HG03066 (cell line): Measurements from ENCODE around the gene PTDSS2.
"Not testable (repeated sequence)": the region's sequence is repeated elsewhere in the genome, so short reads cannot be mapped to it uniquely, and the experiment has no call there.

Source experiments
- ATAC-seq: cut with Tn5 transposase; IDR thresholded peaks from one replicate; pipeline ENCODE4 v1.9.1; 2021; ENCODE audit warnings: low read depth; ENCODE audit not compliant: unreplicated experiment

PTDSS2 gene

DNA sequence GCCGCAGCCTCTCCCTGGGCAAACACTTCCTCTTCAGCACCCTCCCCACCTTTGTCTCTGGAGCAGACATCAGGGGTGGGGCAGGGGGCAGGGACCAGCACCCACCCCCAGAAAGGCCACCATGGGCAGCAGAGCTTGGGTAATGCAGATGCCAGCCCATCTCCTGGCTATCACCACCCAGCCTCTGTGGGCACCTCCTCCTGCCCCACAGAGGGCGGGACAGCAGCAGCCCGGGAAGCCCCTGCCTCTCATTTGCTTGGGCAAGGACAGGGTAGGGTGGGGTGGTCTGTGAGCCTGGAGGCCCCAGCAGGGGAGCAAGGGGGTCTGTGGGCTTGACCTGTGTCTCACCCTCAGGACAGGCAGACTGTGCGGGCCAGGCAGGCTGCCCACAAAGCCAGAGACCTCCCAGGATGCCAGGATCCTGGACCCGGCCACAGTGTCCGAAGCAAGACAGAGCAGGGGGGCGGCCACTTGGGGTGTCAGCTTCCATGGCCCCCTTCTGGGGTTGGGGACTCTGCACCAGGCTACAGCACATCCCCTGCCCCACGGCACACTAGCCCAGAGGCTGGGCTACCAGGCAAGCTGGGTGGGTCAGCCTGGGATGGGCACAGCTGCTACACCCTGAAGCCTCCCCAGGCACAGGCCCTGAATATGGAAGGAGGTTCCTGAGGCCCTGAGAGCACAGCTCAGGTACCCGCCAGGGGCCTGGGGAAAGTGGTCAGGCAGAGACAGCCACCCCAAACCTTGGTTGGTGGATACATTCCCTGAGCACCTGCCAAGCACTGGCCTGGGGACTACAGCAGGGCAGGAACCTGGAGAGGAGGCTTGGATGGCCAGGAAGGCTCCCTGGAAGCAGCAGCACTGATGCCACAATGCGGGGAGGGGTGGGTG is 52.5 kb downstream of the PTDSS2 start:
- no peak for ATAC-seq

DNA sequence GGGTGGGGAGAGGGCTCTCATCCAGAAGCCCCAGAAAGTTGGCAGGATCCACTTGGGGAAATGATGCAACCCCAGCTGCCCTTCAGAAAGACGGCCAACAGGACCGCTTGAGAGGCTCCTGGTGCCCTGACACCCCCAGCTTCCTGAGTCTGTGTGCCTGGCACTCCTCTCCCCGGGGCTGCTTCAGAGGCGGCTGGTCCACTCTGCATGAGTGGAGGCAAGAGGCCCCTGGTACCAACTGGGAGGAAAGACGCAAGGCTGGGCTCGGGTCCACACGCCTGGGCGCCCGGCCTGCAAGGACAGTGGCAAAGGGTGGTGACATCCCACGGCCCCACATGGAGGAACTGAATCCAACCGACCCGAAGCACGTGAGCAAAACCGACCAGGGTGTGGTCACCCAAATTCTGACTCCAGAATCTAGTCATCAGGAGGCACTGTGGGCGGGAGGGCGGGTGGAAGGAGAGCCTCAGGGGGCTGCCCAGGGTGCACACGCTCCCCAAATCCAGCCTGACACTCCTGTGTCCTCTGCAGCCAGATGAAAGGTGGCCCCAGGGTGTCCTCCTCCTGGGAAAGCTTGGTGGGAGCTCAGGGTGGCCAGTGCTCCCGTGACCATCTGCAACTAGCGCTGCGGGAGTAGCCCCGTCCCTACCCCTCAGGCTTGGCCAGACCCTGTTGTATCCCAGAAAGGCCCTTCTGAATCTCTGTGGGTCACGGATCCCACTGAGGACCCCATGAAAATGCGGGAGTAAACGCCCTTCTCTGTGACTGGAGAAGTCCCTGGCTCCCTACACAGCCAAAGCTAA is 53.3 kb downstream of the PTDSS2 start:
- no peak for ATAC-seq

- no peak for ATAC-seq
Observed at GRCh38 chr11:504053-504993, 54.2 kb downstream of the PTDSS2 start.

GRCh38 chr11:504994-505344 is 54.9 kb downstream of the PTDSS2 start:
- no peak for ATAC-seq

DNA sequence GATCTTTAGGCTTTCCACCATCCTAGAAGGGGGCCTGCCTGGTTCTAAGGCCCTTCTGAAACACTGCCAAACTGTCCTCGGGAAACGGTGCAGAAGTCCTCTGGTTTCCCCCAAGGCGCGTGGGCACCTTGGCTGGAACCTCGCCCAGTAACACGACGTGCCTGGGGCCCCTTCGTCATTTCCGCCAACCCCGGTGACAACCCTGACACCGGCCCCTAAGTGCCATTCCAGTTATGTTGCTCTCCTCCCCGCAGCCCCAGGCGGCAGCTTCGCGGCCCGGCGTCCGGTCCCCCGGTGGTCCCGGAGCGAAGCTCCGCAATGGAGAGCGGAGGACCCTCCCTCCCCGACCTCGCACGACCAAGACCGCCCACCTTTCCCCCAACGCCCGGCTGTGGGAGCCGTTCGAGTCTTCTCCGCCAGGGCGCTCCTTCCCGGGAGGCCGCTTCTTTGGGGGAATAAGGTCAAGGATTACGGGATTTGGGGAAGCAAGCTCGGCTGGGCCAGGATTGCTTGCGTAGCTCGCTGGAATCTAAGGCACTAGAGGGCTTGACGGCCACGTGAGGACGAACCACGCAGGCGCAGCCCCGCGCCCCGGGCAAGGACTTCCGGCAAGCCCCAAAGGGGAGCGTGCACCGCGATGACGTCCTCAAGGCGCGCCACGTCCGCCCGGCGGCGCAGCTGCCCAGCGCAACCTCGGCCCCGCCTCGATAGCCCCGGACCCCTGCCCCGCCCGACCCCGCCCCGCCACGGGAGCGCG is 56.3 kb downstream of the PTDSS2 start:
- ATAC-seq, result peak; percentile 53

DNA sequence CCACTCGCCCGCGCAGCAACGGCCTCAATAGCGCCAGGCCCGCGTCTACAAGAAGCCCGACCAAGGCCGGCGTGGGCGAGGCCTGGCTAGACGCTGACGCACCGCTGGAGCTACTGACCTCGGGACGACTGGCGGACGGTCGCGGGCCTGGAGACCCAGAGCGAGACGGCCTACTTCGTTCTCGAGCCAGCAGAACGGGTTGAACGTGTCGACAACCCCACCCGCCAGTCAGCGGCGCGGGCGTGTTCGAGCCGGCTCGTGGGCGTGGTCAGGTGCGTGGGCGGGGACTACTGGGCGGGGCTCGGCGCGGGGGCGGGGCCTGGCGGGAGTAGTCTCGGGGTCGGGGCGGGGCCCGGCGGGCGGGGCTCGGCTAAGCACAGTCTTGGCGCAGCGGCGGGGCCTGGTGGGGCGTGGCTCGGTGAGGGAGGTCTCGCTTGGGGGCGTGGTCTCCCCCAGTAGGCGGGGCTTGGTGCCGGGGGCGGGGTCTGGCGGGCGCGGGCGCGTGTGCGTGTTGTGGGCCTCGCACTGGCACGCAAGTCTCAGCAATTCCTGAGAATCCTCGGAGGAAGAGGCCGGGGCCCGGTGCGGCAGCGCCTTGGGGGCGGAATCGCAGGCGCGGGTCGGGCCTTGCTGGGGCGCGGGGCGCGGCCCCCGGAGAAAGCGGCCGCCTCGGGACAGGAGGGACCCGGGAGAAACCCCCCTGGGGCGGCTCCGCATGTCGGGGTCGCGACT is 57.1 kb downstream of the PTDSS2 start, which contains the start of gene RNH1:
Gene RNH1, minus strand, starts transcription at position 248 of the 732 bp plus-strand sequence. CDS start 5,080 bp downstream, outside the sequence.
- ATAC-seq, result peak; percentile 48

- ATAC-seq, result no peak
Observed at GRCh38 chr11:507727-508515, 57.8 kb downstream of the PTDSS2 start.

DNA sequence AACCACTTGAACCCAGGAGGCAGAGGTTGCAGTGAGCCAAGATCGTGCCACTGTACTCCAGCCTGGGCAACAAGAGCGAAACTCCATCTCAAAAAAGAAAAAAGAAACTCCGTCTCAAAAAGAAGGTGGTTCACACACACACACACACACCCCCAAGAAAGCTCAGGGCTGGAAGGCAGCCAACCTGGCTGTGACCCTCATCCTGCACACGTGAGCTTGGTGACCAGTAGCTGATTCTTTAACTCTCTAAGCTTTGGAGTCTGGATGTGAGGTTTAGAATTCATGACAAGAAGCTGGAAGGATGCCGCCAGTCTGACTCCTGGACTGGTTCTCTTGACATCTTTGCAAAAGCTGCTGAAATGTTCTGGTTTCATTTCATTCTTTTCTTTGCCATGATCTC is 58.9 kb downstream of the PTDSS2 start:
- no peak for ATAC-seq

DNA sequence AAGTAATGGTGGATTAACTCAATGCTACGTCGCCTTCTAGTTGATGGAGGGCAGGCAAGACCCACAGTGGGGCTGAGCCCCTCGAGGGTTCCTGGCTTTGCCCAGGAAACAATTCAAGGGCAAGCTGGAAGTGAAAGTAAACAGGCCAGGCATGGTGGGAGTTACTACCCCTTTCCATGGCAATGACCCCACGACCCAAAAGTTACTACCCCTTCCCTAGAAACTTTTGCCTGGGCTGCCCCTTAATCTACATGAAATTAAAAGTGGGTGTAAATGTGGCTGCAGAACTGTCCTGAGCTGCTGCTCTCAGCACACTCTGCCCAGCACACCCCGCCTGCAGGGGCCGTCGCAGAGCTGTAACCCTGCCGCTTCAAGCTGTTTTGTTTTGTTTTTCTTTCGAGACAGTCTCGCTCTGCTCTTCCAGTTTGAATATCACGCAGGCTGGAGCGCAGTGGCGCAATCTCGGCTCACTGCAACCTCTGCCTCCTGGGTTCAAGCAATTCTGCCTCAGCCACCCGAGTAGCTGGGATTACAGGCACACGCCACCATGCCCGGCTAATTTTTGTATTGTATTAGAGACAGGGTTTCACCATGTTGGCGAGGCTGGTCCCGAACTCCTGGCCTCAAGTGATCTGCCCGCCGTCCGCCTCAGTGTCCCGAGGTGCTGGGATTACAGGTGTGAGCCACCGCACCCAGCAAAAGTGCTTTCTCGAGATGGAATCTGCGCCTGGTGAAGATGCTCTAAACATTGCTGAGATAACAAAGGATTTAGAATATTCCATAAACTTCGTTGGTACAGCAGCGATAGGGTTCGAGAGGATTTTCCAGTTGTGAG is 62.9 kb downstream of the PTDSS2 start:
- ATAC-seq, result no peak

DNA sequence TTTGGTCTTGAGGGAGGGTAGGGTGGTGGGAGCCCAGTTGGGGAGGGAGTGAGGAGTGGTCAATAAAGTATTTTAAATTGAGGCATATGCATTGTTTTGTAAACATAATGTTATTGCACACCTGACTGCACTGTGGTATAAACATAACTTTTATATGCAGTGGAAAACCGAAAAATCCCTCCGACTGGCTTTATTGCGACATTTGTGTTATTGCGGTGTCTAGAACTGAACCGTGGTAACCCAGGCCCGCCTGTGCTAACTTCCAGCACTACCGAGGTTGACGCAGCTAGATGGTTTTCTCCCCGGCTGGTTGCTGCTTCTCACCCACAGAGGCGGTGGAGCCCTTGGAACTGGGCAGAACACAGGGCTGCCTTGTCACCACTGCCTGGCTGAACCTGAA is 64.5 kb downstream of the PTDSS2 start:
- ATAC-seq, result no peak

DNA sequence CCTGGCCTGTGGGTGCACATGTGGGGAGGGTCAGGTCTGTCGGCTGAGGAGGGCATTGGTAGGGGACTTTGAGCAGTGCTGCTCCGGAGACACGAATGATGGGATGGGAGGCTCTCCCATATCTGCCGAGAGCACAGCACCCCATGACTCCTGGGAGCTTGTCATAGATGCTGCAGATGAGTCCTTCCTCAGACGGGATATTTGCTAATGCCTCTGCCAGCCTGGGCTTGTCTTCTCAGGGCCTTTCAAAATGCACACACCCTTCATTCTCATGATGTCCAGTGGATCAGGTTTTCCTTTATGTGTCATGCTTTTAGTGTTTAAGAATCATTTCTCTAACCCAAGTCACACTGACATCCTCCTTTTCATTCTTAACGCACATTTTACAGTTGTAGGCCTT is 65.1 kb downstream of the PTDSS2 start:
- ATAC-seq, result no peak

- no peak for ATAC-seq
Observed at GRCh38 chr11:516400-516799, 66.3 kb downstream of the PTDSS2 start.

GRCh38 chr11:516918-517685 is 67.0 kb downstream of the PTDSS2 start:
- not testable (repeated sequence) for ATAC-seq

DNA sequence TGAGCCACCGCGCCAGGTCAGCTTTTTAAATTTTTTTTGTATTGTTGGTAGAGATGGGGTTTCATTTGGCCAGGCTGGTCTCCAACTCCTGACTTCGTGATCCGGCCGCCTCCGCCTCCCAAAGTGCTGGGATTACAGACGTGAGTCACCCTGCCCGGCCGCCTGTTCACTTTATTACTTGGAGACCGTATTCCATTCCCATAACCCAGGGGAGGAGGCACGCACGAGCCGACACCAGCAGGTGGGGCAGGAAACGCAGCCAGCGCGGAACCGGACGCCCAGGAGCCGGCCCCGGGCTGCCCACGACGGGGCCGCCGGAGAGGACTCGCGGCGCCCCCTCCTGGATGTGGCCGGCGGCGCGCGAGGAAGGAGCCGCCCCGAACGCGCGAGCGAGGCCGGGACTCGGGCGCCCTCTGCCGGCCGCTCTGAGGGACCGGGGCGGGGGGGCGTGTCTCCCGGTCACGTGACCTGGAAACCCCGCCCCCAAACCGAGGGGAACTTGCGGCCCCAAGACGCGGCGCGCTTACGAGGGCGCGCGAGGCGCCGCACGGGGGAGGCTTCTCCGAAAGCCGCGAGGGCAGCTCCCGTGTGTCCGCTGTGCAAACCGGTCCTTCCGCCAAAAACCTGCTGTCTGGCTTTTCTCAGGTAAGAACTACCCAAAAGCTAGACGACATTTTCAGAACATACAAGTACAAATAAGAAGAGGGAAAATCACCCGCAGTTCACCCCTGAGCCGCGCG is 68.6 kb downstream of the PTDSS2 start:
- ATAC-seq, result peak; percentile 75

DNA sequence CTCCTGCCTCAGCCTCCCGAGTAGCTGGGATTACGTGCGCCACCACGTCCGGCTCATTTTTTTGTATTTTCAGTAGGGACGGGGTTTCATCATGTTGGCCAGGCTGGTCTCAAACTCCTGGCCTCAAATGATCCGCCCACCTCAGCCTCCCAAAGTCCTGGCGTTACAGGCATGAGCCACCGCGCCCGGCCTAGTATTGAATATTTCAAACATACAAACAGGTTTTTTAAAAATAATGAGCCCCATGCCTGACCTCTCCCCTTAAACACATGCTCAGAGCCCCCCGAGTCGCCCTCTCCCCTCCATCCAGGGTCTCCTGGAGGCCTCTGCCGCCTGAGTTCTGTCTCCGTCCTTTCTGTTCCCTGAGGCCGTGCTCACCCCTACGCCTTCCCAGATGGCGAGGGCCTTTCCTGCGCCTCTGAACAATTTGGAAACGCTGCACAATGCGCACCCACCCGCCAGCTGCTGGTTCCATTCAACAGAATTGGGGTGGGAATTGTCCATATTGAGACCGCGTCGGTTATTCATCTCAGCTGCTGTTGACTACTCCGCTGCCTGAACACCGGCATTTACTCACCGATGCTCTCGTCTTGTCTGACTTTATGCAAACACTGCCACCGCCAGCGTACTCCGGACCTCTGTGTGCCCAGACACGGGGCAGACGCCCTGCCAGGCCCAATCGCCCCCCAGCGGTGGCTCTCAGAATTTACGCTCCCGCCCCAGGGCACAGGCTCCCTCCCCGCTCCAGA is 70.5 kb downstream of the PTDSS2 start:
- no peak for ATAC-seq
